MCF 10A (cell line): ENCODE measurements around the gene DTD1. TPM values are rescaled to one million over a fixed set of nuclear protein-coding genes. Genes with fewer than 3 reads are reported as not detected.

ENCODE experiments used
- Bru-seq: library from RNA; stranded (reverse); fragments of 400-500 nt; gene quantifications from one replicate; lab custom pipeline; 2021; lab: Mats Ljungman, UMichigan
- BruChase-seq, 2 experiments: library from RNA; stranded (reverse); fragments of 400-500 nt; gene quantifications; one replicate each; lab custom pipeline; 2021; lab: Mats Ljungman, UMichigan
- BruUV-seq: library from RNA; stranded (reverse); fragments of 400-500 nt; replicated peaks from 2 replicates; lab custom pipeline; 2021; lab: Mats Ljungman, UMichigan
- CTCF ChIA-PET: fragments of 300-600 bp; sonication (Branson Sonifier 250); formaldehyde crosslinking; extraction: SDS; loops from one replicate; lab custom pipeline; 2021; ENCODE audit warnings: antibody characterized with exemption, inconsistent platforms; lab: Yijun Ruan, JAX
- POLR2A ChIA-PET: fragments of 300-600, 350-650 bp; sonication (Branson Sonifier 250); formaldehyde crosslinking; extraction: SDS; loops from one replicate; lab custom pipeline; 2020; ENCODE audit warnings: antibody characterized with exemption, inconsistent platforms; lab: Yijun Ruan, JAX
- DNase-seq: peaks from one replicate; pipeline ENCODE4 v3.0.0-alpha.2; 2018; ENCODE audit not compliant: unreplicated experiment
- H3K27ac Mint-ChIP-seq: one replicate; pipeline ENCODE4 v1.8.0; 2022; ENCODE audit warnings: mild to moderate bottlenecking, low read depth, mixed read lengths; ENCODE audit not compliant: unreplicated experiment
- H3K27me3 Mint-ChIP-seq: one replicate; pipeline ENCODE4 v1.8.0; 2022; ENCODE audit warnings: mixed read lengths; ENCODE audit not compliant: insufficient read depth, unreplicated experiment
- H3K36me3 Mint-ChIP-seq: one replicate; pipeline ENCODE4 v1.8.0; 2022; ENCODE audit warnings: mild to moderate bottlenecking, moderate library complexity, mixed read lengths; ENCODE audit not compliant: insufficient read depth, unreplicated experiment
- H3K4me1 Mint-ChIP-seq: one replicate; pipeline ENCODE4 v1.8.0; 2022; ENCODE audit warnings: mixed read lengths; ENCODE audit not compliant: insufficient read depth, unreplicated experiment
- H3K4me3 Mint-ChIP-seq: one replicate; pipeline ENCODE4 v1.8.0; 2022; ENCODE audit warnings: mild to moderate bottlenecking, moderate library complexity, mixed read lengths; ENCODE audit not compliant: unreplicated experiment
- H3K9me3 Mint-ChIP-seq: one replicate; pipeline ENCODE4 v1.8.0; 2022; ENCODE audit warnings: mixed read lengths; ENCODE audit not compliant: unreplicated experiment
- CTCF ChIP-seq: fragments of 200-600 bp; IDR thresholded peaks from one replicate; pipeline ENCODE4 v1.8.0; 2022; ENCODE audit warnings: antibody characterized with exemption, mild to moderate bottlenecking; ENCODE audit not compliant: unreplicated experiment
- intact Hi-C: fragments of 100-400 bp; cut with micrococcal nuclease; formaldehyde crosslinking; loops from 2 replicates; pipeline ENCODE4 v1.14.1; 2022
- long read RNA-seq: library from polyadenylated mRNA; stranded (forward); transcript quantifications from one replicate; pipeline ENCODE4 v2.0.0, GENCODE V29; 2022
- total RNA-seq: library from RNA; stranded (reverse); gene quantifications from 2 replicates; pipeline ENCODE4 v1.2.3, GENCODE V29; 2022

DTD1 gene
- 101 and 113 TPM in 2 replicates for total RNA-seq
- Bru-seq, nascent RNA, result percentile 78 among the genes with signal in this experiment
- percentile 76 among the genes with signal in this experiment for BruChase-seq, experiment 1, labeled RNA remaining after a 6-hour chase
- BruChase-seq, experiment 2, labeled RNA remaining after a 2-hour chase, result percentile 67 among the genes with signal in this experiment
- long read RNA-seq, transcript DTD1-201 (6 exons, 1,387 nt), result major isoform, 175 of 193 reads
- long read RNA-seq, partial matches to known transcripts, result 12 of 193 reads
- long read RNA-seq, other reads (novel, unspliced or antisense), result 5 of 193 reads

GRCh38 chr20:18587665-18588573, at the start of gene DTD1:
Gene DTD1, plus strand, starts transcription at chr20:18588054. Its CDS starts 19 bp downstream, at chr20:18588073.
- Mint-ChIP-seq H3K27me3 (no peaks in the 10 kb centered on the region), H3K27ac (peak within 1 kb of the TSS; percentile 96), H3K4me3 (peak within 1 kb of the TSS; percentile 89), H3K36me3 (peaks cover 6% of the 10 kb centered on the region), H3K9me3 (no peaks in the 10 kb centered on the region), H3K4me1 (peaks cover 18% of the 10 kb centered on the region)
- intact Hi-C loops, result loop anchor here (5.0 kb wide), 1 partner anchor 121 kb away; the partner anchor contains the start of genes DZANK1 and POLR3F
- no TSS peak for BruUV-seq
- ChIA-PET POLR2A (interaction anchor here (0.6 to 2.2 kb wide), 12 partner anchors 8 to 1149 kb away, joined by 3 to 25 read pairs (median 4); partner anchors contain the start of genes DZANK1, POLR3F, SEC23B and SMIM26), CTCF (interaction anchor here (0.7 to 2.1 kb wide), 12 partner anchors 8 to 1463 kb away, joined by 3 to 8 read pairs (median 4); partner anchors contain the start of gene RBBP9)
- DNase-seq, result peak; percentile 89
- TF ChIP-seq CTCF, result peak; percentile 73

- Mint-ChIP-seq H3K36me3 (peaks cover 86% of the 10 kb centered on the region), H3K4me3 (no peak overlapping the region), H3K27ac (peak overlapping the region; percentile 47), H3K9me3 (no peaks in the 10 kb centered on the region), H3K4me1 (peaks cover 7% of the 10 kb centered on the region), H3K27me3 (no peaks in the 10 kb centered on the region)
- ChIA-PET POLR2A (interaction anchor here (1.2 to 1.7 kb wide), 3 partner anchors 12 to 34 kb away, joined by 3 to 5 read pairs (median 4); partner anchors contain the start of gene SEC23B), CTCF (interaction anchor here (1.1 to 1.2 kb wide), 2 partner anchors 19 to 1121 kb away, joined by 3 to 5 read pairs; no protein-coding TSS in a partner anchor)
- no TSS peak for BruUV-seq
- intact Hi-C loops, result no loop called here
- TF ChIP-seq CTCF, result no peak
- DNase-seq, result peak; percentile 18
Observed at GRCh38 chr20:18541741-18542140, 46.1 kb upstream of the DTD1 start.

GRCh38 chr20:18543216-18543615, 44.6 kb upstream of the DTD1 start:
- Mint-ChIP-seq H3K9me3 (no peaks in the 10 kb centered on the region), H3K4me1 (peaks cover 7% of the 10 kb centered on the region), H3K27ac (no peak overlapping the region), H3K36me3 (peaks cover 93% of the 10 kb centered on the region), H3K4me3 (no peak overlapping the region), H3K27me3 (no peaks in the 10 kb centered on the region)
- ChIA-PET POLR2A (interaction anchor here (0.9 kb wide), 1 partner anchor 8 kb away, joined by 3 read pairs; no protein-coding TSS in a partner anchor), CTCF (interaction anchor here (0.7 kb wide), 1 partner anchor 127 kb away, joined by 5 read pairs; no protein-coding TSS in a partner anchor)
- TF ChIP-seq CTCF, result no peak
- BruUV-seq, result no TSS peak
- intact Hi-C loops, result no loop called here
- DNase-seq, result no peak
